Cardiac muscle cell (in vitro differentiated cells and primary cell): ENCODE results near the gene RIPK1. TPM values are rescaled to one million over a fixed set of nuclear protein-coding genes. Genes with fewer than 3 reads are reported as not detected.
"Not testable (repeated sequence)": the region's sequence is repeated elsewhere in the genome, so short reads cannot be mapped to it uniquely, and the experiment has no call there.

Experiments
- DNase-seq, 2 donors: peaks; one replicate each; pipeline versions ENCODE4 v3.0.0 to v3.0.0-alpha.2; 2010 to 2017; ENCODE audit warnings: low read depth in 1 of 2, low spot score in 1 of 2
- H3K27ac ChIP-seq: fragments of 200-600 bp; sonication (generic); 2 replicates; pipeline ENCODE4 v1.5.1; 2016
- H3K27me3 ChIP-seq: fragments of 200-600 bp; sonication (generic); 2 replicates; pipeline ENCODE4 v1.6.0; 2016; ENCODE audit warnings: control low read depth
- H3K36me3 ChIP-seq: fragments of 200-600 bp; sonication (generic); 2 replicates; pipeline ENCODE4 v1.5.1; 2016; ENCODE audit warnings: control low read depth
- H3K4me1 ChIP-seq: fragments of 200-600 bp; sonication (generic); 2 replicates; pipeline ENCODE4 v1.8.1; 2017; ENCODE audit warnings: low read depth, mild to moderate bottlenecking, mixed run types
- H3K4me3 ChIP-seq: fragments of 200-600 bp; sonication (generic); 2 replicates; pipeline ENCODE4 v1.5.1; 2016; ENCODE audit warnings: mild to moderate bottlenecking
- H3K9me3 ChIP-seq: fragments of 200-600 bp; sonication (generic); 2 replicates; pipeline ENCODE4 v1.5.1; 2017; ENCODE audit warnings: low read depth, mild to moderate bottlenecking, control low read depth
- polyA plus RNA-seq: library from polyadenylated mRNA; unstranded; fragments of >200 nt; fragmentation: Nextera tagmentation; extraction: Ambion mirVana; gene quantifications from 2 replicates; pipeline ENCODE4 v1.2.1, GENCODE V29; 2016
- total RNA-seq: library from RNA; depleted of rRNA; stranded (reverse); fragments of >200 nt; gene quantifications from 2 replicates; pipeline ENCODE4 v1.2.3, GENCODE V29; 2016
- TF ChIP-seq, protein P1 (sequence below): IDR thresholded peaks from 2 replicates; pipeline ENCODE4 v1.5.1; 2012; ENCODE audit warnings: low read depth, mild to moderate bottlenecking, low read length

The RIPK1 gene
- total and polyA plus RNA-seq, 2 experiments from 2014 or later = 3.4 to 7.4 TPM

DNA sequence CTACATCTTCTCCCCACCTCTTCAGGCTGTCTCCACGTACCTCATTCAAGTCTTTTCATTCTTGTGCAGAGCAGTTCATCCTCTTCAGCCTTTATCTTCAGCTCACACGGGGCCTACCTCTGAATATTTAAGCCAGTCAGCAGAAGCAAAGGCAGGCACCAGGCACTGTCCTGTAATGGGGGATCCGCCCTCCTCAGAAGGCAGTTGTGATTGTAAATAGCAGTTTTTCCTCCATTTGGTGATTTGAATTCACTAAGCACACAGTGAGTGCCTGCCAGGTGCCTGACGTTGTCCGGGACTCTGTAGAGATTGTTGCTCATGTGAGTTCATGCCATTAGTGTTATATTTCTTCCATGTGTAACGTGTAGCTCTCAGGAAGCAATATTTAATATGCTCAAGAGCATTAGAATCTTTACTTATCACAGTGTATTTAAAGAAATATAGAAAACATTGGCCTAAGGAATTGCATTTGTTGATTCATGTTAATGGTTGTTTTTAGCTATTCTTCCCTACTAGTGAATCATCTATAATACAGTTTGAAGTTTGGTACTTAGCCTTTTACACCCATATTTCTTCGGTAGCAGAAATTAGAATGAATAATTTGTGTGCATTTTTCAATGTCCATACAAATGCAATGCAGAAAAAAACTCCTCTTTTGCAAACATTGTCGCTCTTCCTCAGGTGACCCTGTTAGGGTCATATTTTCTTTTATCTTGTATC, 68.2 kb downstream of the RIPK1 start:
- Histone ChIP-seq H3K9me3 (no peaks in the 10 kb centered on the region), H3K4me3 (no peak overlapping the region), H3K36me3 (peaks cover 52% of the 10 kb centered on the region), H3K27ac (no peak overlapping the region), H3K4me1 (no peaks in the 10 kb centered on the region), H3K27me3 (no peaks in the 10 kb centered on the region)
- DNase-seq = no peak
- TF ChIP-seq, protein P1, sequence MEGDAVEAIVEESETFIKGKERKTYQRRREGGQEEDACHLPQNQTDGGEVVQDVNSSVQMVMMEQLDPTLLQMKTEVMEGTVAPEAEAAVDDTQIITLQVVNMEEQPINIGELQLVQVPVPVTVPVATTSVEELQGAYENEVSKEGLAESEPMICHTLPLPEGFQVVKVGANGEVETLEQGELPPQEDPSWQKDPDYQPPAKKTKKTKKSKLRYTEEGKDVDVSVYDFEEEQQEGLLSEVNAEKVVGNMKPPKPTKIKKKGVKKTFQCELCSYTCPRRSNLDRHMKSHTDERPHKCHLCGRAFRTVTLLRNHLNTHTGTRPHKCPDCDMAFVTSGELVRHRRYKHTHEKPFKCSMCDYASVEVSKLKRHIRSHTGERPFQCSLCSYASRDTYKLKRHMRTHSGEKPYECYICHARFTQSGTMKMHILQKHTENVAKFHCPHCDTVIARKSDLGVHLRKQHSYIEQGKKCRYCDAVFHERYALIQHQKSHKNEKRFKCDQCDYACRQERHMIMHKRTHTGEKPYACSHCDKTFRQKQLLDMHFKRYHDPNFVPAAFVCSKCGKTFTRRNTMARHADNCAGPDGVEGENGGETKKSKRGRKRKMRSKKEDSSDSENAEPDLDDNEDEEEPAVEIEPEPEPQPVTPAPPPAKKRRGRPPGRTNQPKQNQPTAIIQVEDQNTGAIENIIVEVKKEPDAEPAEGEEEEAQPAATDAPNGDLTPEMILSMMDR = no peak

DNA sequence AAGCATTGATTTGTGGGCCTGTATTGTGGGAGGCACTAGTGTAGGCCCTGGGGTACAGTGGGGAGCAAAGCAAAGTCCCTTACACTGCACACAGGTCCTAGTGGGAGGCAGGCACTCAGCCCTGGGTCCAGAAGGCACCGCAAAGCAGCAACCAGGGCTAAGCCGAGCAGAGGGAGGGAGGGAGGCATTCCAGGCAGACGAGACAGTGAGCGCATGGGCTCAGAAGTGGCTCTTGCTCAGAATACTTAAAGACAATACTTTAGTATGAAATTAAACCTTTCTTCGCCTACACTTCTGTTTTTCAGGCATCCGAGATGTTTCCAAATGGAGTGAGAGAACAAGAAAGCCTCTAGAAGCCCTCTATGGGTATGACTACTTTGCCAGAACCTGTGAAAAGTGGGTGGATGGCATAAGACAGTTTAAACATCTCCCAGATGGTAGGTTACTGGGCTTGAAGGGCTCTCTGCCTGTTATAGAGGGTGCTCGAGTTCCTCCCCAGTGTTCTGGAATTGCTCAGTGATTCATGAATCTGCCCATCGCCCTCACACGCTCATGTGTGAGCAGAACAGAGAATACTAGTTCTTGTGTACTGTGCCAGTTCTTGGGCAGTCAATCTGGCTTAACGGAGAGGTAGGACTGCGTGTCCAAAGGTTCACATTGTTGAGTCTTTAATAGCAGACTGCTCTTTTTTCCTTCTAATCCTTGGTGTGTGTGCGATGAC, 68.9 kb downstream of the RIPK1 start:
- DNase-seq = no peak
- Histone ChIP-seq H3K36me3 (peaks cover 53% of the 10 kb centered on the region), H3K27ac (no peak overlapping the region), H3K4me1 (no peaks in the 10 kb centered on the region), H3K27me3 (no peaks in the 10 kb centered on the region), H3K4me3 (no peak overlapping the region), H3K9me3 (no peaks in the 10 kb centered on the region)
- TF ChIP-seq, protein P1 = no peak

DNA sequence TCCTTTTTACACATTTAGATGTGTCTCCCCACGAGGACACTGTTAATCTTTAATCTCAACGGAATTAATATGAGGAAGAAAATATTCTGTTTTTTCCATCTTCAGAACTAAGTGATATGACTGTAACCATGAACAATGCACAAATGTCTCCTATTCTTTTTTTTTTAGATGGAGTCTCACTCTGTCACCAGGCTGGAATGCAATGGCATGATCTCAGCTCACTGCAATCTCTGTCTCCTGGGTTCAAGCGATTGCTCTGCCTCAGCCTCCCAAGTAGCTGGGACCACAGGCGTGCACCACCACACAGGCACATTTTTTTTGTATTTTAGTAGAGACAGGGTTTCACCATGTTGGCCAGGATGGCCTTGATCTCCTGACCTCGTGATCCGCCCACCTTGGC, 69.6 kb downstream of the RIPK1 start:
- not testable (repeated sequence) for DNase-seq, H3K27me3 ChIP-seq, H3K4me1 ChIP-seq, H3K4me3 ChIP-seq, H3K27ac ChIP-seq, H3K9me3 ChIP-seq
- H3K36me3 ChIP-seq = peaks cover 57% of the 10 kb centered on the region

DNA sequence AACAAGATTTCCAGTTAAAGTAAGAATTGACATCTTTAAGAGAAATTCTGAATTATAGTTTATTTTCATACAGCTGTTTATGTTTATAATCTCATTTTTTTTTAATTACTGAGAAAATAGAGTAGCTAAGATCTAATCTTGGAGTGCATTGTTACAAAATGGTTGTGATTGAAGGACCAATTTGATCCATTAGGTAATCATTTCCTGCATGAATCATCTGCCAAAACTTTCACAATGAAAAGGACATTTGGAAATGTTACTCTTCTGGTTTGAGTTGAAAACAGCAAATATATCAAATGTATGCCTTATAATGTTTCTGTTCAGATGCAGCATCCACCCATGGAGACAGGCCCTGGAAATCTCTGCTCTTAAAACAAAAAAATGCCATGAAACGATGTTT, 70.0 kb downstream of the RIPK1 start:
- Histone ChIP-seq H3K27me3 (no peaks in the 10 kb centered on the region), H3K4me3 (no peak overlapping the region), H3K27ac (no peak overlapping the region), H3K4me1 (no peaks in the 10 kb centered on the region), H3K9me3 (no peaks in the 10 kb centered on the region), H3K36me3 (peaks cover 60% of the 10 kb centered on the region)
- peak in 1 of 2 donors; percentile 60 for DNase-seq
- TF ChIP-seq, protein P1 = no peak

DNA sequence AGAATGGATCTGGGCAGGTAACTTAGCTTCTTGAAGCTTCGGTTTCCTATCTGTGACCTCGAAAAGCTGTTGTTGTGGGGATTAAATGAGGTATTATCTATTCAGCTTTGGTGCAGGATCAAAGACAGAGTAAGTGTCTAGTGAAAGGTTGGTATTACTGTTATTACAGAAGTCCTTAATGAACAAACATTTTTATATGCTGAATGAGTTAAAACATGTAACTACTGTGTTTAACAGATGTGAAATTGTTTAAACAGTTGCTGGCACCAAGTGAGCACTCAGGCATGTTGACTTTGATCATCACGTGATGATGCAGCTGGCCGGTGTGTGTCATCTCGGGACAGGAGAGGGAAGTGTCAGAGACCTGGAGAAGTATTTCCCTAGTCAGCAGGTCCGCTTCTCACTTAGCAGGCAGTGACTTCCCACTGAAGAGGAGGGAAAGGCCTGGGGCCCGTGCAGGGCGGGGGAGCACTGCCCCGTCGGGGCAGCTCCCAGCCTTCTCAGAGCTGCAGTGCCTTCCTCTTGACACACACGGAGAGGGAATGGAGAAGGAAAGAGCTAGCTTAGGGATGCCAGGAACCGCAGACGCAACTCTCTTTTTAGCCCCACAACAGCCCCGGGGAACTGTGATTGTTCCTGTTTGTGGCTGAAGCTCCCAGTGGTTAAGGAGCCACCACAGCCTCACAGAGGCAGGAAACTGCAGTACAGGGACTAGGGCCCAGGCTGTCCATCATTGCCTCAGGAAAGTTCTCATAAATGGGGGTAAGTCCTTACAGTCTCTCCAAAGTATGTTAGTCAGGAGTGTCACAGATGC, 71.0 kb downstream of the RIPK1 start:
- TF ChIP-seq, protein P1 = no peak
- H3K4me1 ChIP-seq = no peaks in the 10 kb centered on the region
- peaks cover 60% of the 10 kb centered on the region for H3K36me3 ChIP-seq
- peak in 1 of 2 donors; percentile 48 for DNase-seq
- H3K4me3 ChIP-seq = no peak overlapping the region
- H3K9me3 ChIP-seq = no peaks in the 10 kb centered on the region
- no peak overlapping the region for H3K27ac ChIP-seq
- no peaks in the 10 kb centered on the region for H3K27me3 ChIP-seq

DNA sequence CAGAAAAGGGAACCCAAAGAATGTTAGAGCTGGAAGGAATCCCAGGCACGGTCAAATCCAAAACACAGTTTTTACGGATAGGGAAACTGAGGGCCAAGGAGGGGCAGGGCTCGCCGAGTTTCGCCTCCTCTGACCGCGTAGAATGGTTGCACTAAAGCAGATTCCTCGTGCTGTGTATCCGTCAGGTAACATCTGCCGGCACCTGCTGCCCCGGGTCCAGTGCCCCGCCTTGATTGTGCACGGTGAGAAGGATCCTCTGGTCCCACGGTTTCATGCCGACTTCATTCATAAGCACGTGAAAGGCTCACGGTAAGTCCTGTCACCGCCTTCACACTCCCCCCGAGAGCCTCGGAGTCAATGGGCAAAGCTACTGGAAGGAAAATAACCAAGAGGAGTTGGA, 71.9 kb downstream of the RIPK1 start:
- Histone ChIP-seq H3K4me1 (no peaks in the 10 kb centered on the region), H3K36me3 (peaks cover 60% of the 10 kb centered on the region), H3K9me3 (no peaks in the 10 kb centered on the region), H3K27ac (no peak overlapping the region), H3K4me3 (no peak overlapping the region), H3K27me3 (no peaks in the 10 kb centered on the region)
- DNase-seq = no peak
- TF ChIP-seq, protein P1 = no peak
